Measurements from ENCODE around the gene CST5.

GRCh38 chr20:23918101-23918862 lies 38.7 kb upstream of the CST5 start:
- TF ChIP-seq CTCF (IDR thresholded peaks at IDR 0.05), result no peak
- TF ChIP-seq POLR2A (IDR thresholded peaks at IDR 0.05), result no peak

All from heart left ventricle (tissue), 13 donors.